Measurements from ENCODE around the gene HRH3.

DNA sequence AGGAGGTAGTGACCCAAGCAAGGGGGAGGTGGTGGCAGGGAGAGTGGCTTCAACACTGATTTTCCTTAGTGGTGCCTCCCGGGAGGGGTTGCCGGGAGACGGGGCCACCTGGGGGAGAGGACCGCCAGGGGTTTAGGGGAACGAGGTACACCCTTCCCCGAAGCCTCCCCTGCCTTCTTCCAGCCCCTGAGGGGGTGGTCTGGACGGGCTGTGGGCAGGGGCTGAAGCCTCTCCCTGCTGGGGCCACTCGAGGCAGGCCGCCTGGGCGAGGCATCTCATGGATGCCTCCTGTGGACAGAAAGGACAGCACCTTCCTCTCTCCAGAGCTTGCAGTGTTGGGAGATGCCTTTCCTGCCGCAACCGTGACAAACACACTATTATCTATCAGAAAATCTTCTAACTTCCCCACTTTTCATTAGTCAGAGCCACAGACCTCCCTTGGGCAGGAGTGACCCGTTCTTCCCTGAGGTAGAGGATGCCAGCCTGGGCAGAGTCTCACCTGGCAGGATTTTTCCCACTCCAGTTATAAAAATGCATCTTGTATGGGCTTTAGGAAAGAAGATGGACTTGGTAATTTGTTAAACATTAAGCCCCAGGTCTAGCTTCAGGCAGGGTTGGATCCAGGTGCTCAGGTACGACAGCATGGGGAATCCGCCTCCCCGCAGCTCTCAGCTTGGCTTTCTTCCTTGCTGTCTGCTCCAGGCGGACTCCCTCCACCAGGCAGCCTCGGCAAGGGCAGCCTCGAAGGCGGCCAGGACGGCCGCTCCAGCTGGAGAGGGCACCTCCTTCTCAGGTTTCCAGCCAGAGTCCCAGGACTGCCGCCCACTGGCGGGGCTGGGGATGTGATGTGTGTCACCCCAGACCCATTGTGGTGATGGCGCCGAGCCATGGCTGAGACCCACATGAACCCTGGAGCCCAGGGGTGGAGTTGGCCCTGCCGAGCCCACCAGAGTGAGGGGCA lies 11.0 kb downstream of the HRH3 start:
- TF ChIP-seq, protein P1, sequence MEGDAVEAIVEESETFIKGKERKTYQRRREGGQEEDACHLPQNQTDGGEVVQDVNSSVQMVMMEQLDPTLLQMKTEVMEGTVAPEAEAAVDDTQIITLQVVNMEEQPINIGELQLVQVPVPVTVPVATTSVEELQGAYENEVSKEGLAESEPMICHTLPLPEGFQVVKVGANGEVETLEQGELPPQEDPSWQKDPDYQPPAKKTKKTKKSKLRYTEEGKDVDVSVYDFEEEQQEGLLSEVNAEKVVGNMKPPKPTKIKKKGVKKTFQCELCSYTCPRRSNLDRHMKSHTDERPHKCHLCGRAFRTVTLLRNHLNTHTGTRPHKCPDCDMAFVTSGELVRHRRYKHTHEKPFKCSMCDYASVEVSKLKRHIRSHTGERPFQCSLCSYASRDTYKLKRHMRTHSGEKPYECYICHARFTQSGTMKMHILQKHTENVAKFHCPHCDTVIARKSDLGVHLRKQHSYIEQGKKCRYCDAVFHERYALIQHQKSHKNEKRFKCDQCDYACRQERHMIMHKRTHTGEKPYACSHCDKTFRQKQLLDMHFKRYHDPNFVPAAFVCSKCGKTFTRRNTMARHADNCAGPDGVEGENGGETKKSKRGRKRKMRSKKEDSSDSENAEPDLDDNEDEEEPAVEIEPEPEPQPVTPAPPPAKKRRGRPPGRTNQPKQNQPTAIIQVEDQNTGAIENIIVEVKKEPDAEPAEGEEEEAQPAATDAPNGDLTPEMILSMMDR (IDR thresholded peaks at IDR 0.05; ENCODE audit: insufficient read depth, low read length, poor library complexity, severe bottlenecking): no peak
- no peak for TF ChIP-seq EZH2phosphoT487 (conservative IDR thresholded peaks at IDR 0.05; ENCODE audit: low read length)

Data from SU-DHL-6 (cell line).